K562 (cell line): ENCODE data around the gene NCKAP1. TPM values are rescaled to one million over a fixed set of nuclear protein-coding genes. Genes with fewer than 3 reads are reported as not detected.

ENCODE experiments used
- ATAC-seq: fragments of 200-7000 bp; cut with Tn5 transposase; 3 replicates; pipeline ENCODE4 v1.9.1; 2020; ENCODE audit warnings: moderate library complexity
- BruUV-seq: library from RNA; stranded (reverse); fragments of 400-500 nt; replicated peaks from 2 replicates; lab custom pipeline; 2021; lab: Mats Ljungman, UMichigan
- CTCF ChIA-PET: fragments of 300-600 bp; formaldehyde crosslinking; extraction: SDS; loops from one replicate; lab custom pipeline; 2021; ENCODE audit warnings: low intra/inter-chr PET ratio; lab: Yijun Ruan, JAX
- POLR2A ChIA-PET: fragments of 300-600, 350-650 bp; sonication (Branson Sonifier 250); formaldehyde crosslinking; extraction: SDS; loops from one replicate; lab custom pipeline; 2021; ENCODE audit warnings: antibody characterized with exemption, inconsistent platforms; lab: Yijun Ruan, JAX
- DNase-seq, 4 experiments: peaks; one replicate each; pipeline versions ENCODE4 v3.0.0 to v3.0.0-alpha.2; 2011 to 2018; ENCODE audit warnings: low spot score in 3 of 4, mixed read lengths in 3 of 4; ENCODE audit errors: extremely low read depth in 1 of 4
- FAIRE-seq: peaks from 2 replicates; lab custom pipeline; 2011; peaks lifted over from hg19 to GRCh38; lab: Jason Lieb, UNC
- H2AFZ ChIP-seq: 2 replicates; pipeline ENCODE4 v1.6.0; 2011; ENCODE audit warnings: low read depth, low read length, control low read depth, inconsistent platforms
- H3K27ac ChIP-seq: fragments of 200-600 bp; 3 replicates; pipeline ENCODE4 v1.8.0; 2011; ENCODE audit warnings: low read depth, mild to moderate bottlenecking, control low read depth, inconsistent platforms, low read length, moderate library complexity, mixed read lengths; ENCODE audit errors: extremely low read depth
- H3K27me3 ChIP-seq, 2 experiments: fragments of 300-600 bp in 1 of 2; 2 replicates in 1 of 2; 3 replicates in 1 of 2; pipeline versions ENCODE4 v1.6.0 to v1.8.0; 2011; ENCODE audit warnings: inconsistent platforms in 2 of 2, low read length in 2 of 2, mild to moderate bottlenecking in 1 of 2, mixed read lengths in 1 of 2, moderate library complexity in 1 of 2; ENCODE audit not compliant: control insufficient read depth in 2 of 2, insufficient read depth in 2 of 2
- H3K36me3 ChIP-seq: fragments of 300-600 bp; 3 replicates; pipeline ENCODE4 v1.8.0; 2011; ENCODE audit warnings: mild to moderate bottlenecking, low read length, inconsistent platforms; ENCODE audit not compliant: control insufficient read depth, insufficient read depth
- H3K4me1 ChIP-seq, 2 experiments: fragments of 200-600 bp in 1 of 2; replicated peaks in 1 of 2; 2 replicates in 1 of 2; 3 replicates in 1 of 2; pipeline versions ENCODE4 v1.5.1 to v1.8.0; 2011; ENCODE audit warnings: inconsistent platforms in 2 of 2, low read length in 2 of 2, mild to moderate bottlenecking in 1 of 2, mixed read lengths in 1 of 2, moderate library complexity in 1 of 2; ENCODE audit not compliant: control insufficient read depth in 2 of 2, insufficient read depth in 2 of 2
- H3K4me2 ChIP-seq: 2 replicates; pipeline ENCODE4 v1.6.1; 2011; ENCODE audit warnings: low read length, control low read depth, inconsistent platforms, mixed read lengths; ENCODE audit not compliant: insufficient read depth
- H3K4me3 ChIP-seq: fragments of 200-600 bp; sonication (generic), shearing (Covaris generic); 2 replicates; pipeline ENCODE4 v1.5.1; 2016; ENCODE audit warnings: control low read depth, inconsistent platforms
- H3K79me2 ChIP-seq: fragments of 200-600 bp; 3 replicates; pipeline ENCODE4 v1.8.0; 2011; ENCODE audit warnings: low read length, inconsistent platforms; ENCODE audit not compliant: control insufficient read depth, insufficient read depth
- H3K9ac ChIP-seq, 2 experiments: 2 replicates each; pipeline versions ENCODE4 v1.6.0 to v1.6.1; 2011; ENCODE audit warnings: low read depth in 2 of 2, low read length in 2 of 2, control low read depth in 1 of 2, inconsistent platforms in 1 of 2, mild to moderate bottlenecking in 1 of 2, mixed read lengths in 1 of 2; ENCODE audit not compliant: insufficient read depth in 1 of 2
- H3K9me1 ChIP-seq: one replicate; pipeline ENCODE4 v1.6.0; 2011; ENCODE audit warnings: inconsistent platforms, mild to moderate bottlenecking, low read length, moderate library complexity; ENCODE audit not compliant: control insufficient read depth, insufficient read depth
- H3K9me3 ChIP-seq: replicated peaks from 2 replicates; pipeline ENCODE4 v1.5.1; 2011; ENCODE audit warnings: low read depth, low read length, inconsistent platforms; ENCODE audit not compliant: control insufficient read depth, insufficient read depth
- H4K20me1 ChIP-seq: replicated peaks from 2 replicates; pipeline ENCODE4 v1.6.1; 2011; ENCODE audit warnings: low read length, inconsistent platforms, mixed read lengths; ENCODE audit not compliant: control insufficient read depth, insufficient read depth
- CHD7 ChIP-seq: fragments of 200-600 bp; sonication (generic); IDR thresholded peaks from one replicate; pipeline ENCODE4 v1.6.1; 2012; ENCODE audit warnings: mild to moderate bottlenecking, low read depth, low read length, inconsistent platforms
- CREB3L1 ChIP-seq: fragments of 450-650 bp; IDR thresholded peaks from 2 replicates; pipeline ENCODE4 v1.6.1; 2014; ENCODE audit warnings: low read depth, mild to moderate bottlenecking, moderate library complexity, borderline replicate concordance
- KAT8 ChIP-seq: fragments of 450-650 bp; IDR thresholded peaks from 2 replicates; pipeline ENCODE4 v1.6.1; 2016; ENCODE audit warnings: low read depth, mild to moderate bottlenecking
- NCOA1 ChIP-seq: fragments of 450-650 bp; IDR thresholded peaks from 2 replicates; pipeline ENCODE4 v1.6.1; 2016; ENCODE audit warnings: low read depth
- TRIM28 ChIP-seq: fragments of 450-650 bp; IDR thresholded peaks from 2 replicates; pipeline ENCODE4 v1.6.1; 2017
- in situ Hi-C: fragments of 300-500 bp; cut with MboI; formaldehyde crosslinking; loops from 4 replicates; pipeline ENCODE4 v1.15.0; 2018; ENCODE audit warnings: inconsistent platforms, mixed read lengths
- intact Hi-C: fragments of 100-400 bp; cut with micrococcal nuclease; formaldehyde crosslinking; loops from 2 replicates; pipeline ENCODE4 v1.14.2; 2022
- polyA plus RNA-seq, 8 experiments: library from polyadenylated mRNA; depleted of rRNA in 4 of 8; stranded (reverse) in 5 of 8; unstranded in 3 of 8; fragments of >200 nt; fragmentation: Nextera tagmentation in 2 of 8; fragmentation: Illumina TruSeq in 1 of 8; extraction: Ambion mirVana in 2 of 8; extraction: Trizol in 1 of 8; gene quantifications; 2 replicates each; pipeline versions ENCODE4 v1.2.1 to v1.2.3, GENCODE V29; 2011 to 2014; ENCODE audit warnings: inconsistent platforms in 1 of 8, missing spikeins in 1 of 8
- total RNA-seq, 7 experiments: library from RNA; depleted of rRNA in 6 of 7; stranded (reverse); fragments of >200 nt in 6 of 7; fragmentation: Illumina TruSeq in 2 of 7; extraction: Trizol in 2 of 7; gene quantifications; 2 replicates each; pipeline versions ENCODE4 v1.2.1 to v1.2.3, GENCODE V29; 2011 to 2021; ENCODE audit warnings: low replicate concordance in 1 of 7
- TF ChIP-seq, protein P1 (sequence below): fragments of 450-650 bp; formaldehyde crosslinking; IDR thresholded peaks from 2 replicates; pipeline ENCODE4 v1.4.0; 2020; ENCODE audit warnings: mild to moderate bottlenecking, moderate library complexity
- TF ChIP-seq, protein P2 (sequence below): fragments of 450-650 bp; IDR thresholded peaks from 2 replicates; pipeline ENCODE4 v1.7.0; 2016; ENCODE audit warnings: borderline replicate concordance

NCKAP1 gene
- total and polyA plus RNA-seq, 9 of the 15 experiments (the other 6 are each of a cell fraction or from before 2014, with no cell fraction given): 34.0 to 153 (median 88.7) TPM

- peaks cover 57% of the 10 kb centered on the region for H3K36me3 ChIP-seq
- no peak overlapping the region for H3K27ac ChIP-seq
- H3K9me1 ChIP-seq: no peaks in the 10 kb centered on the region
- H3K79me2 ChIP-seq: peaks cover 16% of the 10 kb centered on the region
- intact Hi-C loops: no loop called here
- in situ Hi-C loops: no loop called here
- no peaks in the 10 kb centered on the region for H3K27me3 ChIP-seq
- no peak overlapping the region for H2AFZ ChIP-seq
- H3K9ac ChIP-seq: no peak overlapping the region
- FAIRE-seq (no peak), DNase-seq (no peak), ATAC-seq (no peak; the same call in 2 of the 3 replicates)
- H3K9me3 ChIP-seq: no peaks in the 10 kb centered on the region
- H3K4me3 ChIP-seq: no peak overlapping the region
- H4K20me1 ChIP-seq: no peaks in the 10 kb centered on the region
- no peaks in the 10 kb centered on the region for H3K4me1 ChIP-seq
- H3K4me2 ChIP-seq: no peak overlapping the region
- ChIA-PET POLR2A (interaction anchor here (0.9 kb wide), 1 partner anchor 19 kb away, joined by 3 read pairs; no protein-coding TSS in a partner anchor), CTCF (no interaction called here)
- no TSS peak for BruUV-seq
- TF ChIP-seq KAT8 (no peak), TRIM28 (no peak), CREB3L1 (no peak), CHD7 (no peak), NCOA1 (no peak)
- TF ChIP-seq, protein P1, sequence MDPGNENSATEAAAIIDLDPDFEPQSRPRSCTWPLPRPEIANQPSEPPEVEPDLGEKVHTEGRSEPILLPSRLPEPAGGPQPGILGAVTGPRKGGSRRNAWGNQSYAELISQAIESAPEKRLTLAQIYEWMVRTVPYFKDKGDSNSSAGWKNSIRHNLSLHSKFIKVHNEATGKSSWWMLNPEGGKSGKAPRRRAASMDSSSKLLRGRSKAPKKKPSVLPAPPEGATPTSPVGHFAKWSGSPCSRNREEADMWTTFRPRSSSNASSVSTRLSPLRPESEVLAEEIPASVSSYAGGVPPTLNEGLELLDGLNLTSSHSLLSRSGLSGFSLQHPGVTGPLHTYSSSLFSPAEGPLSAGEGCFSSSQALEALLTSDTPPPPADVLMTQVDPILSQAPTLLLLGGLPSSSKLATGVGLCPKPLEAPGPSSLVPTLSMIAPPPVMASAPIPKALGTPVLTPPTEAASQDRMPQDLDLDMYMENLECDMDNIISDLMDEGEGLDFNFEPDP (CRISPR knock-in tag): no peak
- TF ChIP-seq, protein P2, sequence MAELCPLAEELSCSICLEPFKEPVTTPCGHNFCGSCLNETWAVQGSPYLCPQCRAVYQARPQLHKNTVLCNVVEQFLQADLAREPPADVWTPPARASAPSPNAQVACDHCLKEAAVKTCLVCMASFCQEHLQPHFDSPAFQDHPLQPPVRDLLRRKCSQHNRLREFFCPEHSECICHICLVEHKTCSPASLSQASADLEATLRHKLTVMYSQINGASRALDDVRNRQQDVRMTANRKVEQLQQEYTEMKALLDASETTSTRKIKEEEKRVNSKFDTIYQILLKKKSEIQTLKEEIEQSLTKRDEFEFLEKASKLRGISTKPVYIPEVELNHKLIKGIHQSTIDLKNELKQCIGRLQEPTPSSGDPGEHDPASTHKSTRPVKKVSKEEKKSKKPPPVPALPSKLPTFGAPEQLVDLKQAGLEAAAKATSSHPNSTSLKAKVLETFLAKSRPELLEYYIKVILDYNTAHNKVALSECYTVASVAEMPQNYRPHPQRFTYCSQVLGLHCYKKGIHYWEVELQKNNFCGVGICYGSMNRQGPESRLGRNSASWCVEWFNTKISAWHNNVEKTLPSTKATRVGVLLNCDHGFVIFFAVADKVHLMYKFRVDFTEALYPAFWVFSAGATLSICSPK: no peak
These were observed 69.8 kb downstream of the NCKAP1 start for GRCh38 chr2:182968493-182968892.
